MM.1S (cell line): ENCODE measurements around the gene CHFR.

Experiments used
- EZH2 ChIP-seq: fragments of 300-600 bp; sonication (generic); optimal IDR thresholded peaks from 2 replicates; pipeline ENCODE3; 2017; ENCODE audit warnings: low read depth, mild to moderate bottlenecking, antibody characterized with exemption, low read length, mixed read lengths
- EZH2phosphoT487 ChIP-seq: fragments of 300-600 bp; sonication (generic); IDR thresholded peaks from 2 replicates; pipeline ENCODE4 v1.6.1; 2018; ENCODE audit warnings: antibody characterized with exemption, low read length
- TF ChIP-seq, protein P1 (sequence below): fragments of 300-600 bp; sonication (generic); IDR thresholded peaks from 2 replicates; pipeline ENCODE4 v1.5.1; 2016; ENCODE audit warnings: antibody characterized with exemption, low read length, mixed read lengths

DNA sequence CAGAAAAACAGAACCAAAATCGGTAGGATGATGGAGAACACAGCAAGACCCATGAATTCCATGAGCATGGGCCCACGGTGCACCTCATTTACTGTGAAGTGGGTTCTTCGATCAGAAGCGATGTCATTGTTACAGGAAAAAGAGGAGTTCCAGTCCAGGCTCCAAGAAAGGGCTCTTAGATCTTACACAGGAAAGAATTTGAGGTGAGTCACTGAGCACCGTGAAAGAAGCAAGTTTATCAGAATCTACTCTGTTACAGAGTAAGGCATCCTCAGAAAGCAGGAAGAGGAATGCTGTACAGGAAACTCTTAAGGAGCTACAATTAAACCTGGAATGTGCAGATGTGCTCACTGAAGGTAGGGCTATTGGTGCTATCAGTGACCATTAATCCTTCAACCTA is 11.6 kb upstream of the CHFR start:
- TF ChIP-seq, protein P1, sequence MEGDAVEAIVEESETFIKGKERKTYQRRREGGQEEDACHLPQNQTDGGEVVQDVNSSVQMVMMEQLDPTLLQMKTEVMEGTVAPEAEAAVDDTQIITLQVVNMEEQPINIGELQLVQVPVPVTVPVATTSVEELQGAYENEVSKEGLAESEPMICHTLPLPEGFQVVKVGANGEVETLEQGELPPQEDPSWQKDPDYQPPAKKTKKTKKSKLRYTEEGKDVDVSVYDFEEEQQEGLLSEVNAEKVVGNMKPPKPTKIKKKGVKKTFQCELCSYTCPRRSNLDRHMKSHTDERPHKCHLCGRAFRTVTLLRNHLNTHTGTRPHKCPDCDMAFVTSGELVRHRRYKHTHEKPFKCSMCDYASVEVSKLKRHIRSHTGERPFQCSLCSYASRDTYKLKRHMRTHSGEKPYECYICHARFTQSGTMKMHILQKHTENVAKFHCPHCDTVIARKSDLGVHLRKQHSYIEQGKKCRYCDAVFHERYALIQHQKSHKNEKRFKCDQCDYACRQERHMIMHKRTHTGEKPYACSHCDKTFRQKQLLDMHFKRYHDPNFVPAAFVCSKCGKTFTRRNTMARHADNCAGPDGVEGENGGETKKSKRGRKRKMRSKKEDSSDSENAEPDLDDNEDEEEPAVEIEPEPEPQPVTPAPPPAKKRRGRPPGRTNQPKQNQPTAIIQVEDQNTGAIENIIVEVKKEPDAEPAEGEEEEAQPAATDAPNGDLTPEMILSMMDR, result no peak
- TF ChIP-seq EZH2, result no peak
- TF ChIP-seq EZH2phosphoT487, result no peak
